Anterior cingulate cortex (tissue), 58 donors: Measurements from ENCODE around the gene KLC1.
A peak's percentile ranks its signal among the peaks of the same experiment; 100 is the strongest.

Experiments used
- DNase-seq, 58 donors: peaks; one replicate each; lab custom pipeline; 2025; lab: John Stamatoyannopoulos, UW

KLC1 gene

DNA sequence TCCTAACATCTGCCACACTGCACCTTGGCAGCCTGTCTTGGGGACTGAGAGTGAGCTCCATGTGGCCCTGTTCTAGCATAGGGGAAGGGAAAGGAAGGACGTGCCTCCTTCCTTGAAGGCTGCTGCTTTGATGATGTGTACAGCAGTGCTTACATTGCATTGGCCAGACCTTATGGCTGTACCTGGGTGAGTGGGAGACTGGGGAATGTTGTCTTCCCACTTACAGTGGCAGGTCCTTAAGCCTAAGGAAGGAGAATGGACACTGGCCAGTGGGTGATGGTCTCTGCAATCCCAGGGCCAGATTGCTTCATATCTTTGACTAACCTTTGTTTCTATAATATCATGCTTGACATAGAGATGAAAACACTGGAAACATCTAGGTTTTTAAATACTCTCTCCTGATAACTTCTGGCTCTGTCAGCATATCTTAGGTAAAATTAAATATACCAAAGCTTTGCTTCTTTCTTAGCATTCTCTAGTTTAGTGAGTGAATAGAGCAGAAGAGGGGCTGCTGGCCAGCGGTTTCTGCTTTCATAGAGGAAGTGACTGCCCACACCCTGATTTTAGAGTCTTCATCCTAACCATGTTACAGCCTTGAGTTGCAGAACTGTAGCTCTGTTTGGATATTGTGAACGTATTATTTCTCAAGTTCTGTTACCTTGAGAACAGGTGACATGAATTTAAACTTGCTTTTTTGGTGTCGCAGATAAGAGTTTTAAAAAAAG lies 27.2 kb downstream of the KLC1 start:
- no peak for DNase-seq

- DNase-seq = no peak
These were observed 27.7 kb downstream of the KLC1 start for GRCh38 chr14:103656756-103657133.

DNA sequence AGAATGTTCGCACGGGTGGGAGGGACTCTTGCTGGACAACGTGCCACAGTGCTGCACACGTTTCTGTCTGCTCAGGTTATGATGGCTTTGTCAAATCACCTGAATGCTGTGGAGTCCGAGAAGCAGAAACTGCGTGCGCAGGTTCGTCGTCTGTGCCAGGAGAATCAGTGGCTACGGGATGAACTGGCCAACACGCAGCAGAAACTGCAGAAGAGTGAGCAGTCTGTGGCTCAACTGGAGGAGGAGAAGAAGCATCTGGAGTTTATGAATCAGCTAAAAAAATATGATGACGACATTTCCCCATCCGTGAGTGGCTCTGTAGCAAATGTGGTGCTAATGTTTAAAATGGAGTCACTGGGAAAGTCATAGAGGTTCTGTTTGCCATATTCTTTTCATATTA lies 28.5 kb downstream of the KLC1 start:
- DNase-seq = peak in 10 of 58 donors; percentile 8 to 46 (median 18)

- DNase-seq = no peak
These were observed 30.6 kb downstream of the KLC1 start for GRCh38 chr14:103659631-103660030.

GRCh38 chr14:103662029-103662428 lies 33.0 kb downstream of the KLC1 start:
- DNase-seq = no peak

GRCh38 chr14:103662591-103662990 lies 33.6 kb downstream of the KLC1 start:
- DNase-seq = no peak

- DNase-seq = no peak
These were observed 34.5 kb downstream of the KLC1 start for GRCh38 chr14:103663506-103663905.

DNA sequence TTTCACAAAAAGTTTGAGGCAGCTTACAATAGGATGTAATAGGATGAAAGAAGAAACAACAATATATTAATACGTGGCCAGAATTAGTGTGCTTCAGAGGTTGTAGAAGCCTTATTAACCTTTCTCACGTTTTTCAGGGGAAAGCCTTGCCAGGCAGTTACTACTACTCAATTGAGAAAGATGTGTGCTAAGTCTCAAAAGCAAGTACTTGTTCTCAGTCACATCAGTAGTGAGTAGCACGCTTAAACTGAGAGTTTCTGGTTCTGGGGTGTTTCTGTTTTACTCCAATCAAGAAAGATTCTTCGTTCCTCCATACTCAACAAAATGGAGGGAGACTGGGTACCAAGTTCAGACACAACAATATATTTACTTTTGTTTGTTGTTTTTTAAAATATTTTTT lies 38.7 kb downstream of the KLC1 start:
- no peak for DNase-seq

- DNase-seq = no peak
These were observed 39.1 kb downstream of the KLC1 start for GRCh38 chr14:103668117-103668516.

DNA sequence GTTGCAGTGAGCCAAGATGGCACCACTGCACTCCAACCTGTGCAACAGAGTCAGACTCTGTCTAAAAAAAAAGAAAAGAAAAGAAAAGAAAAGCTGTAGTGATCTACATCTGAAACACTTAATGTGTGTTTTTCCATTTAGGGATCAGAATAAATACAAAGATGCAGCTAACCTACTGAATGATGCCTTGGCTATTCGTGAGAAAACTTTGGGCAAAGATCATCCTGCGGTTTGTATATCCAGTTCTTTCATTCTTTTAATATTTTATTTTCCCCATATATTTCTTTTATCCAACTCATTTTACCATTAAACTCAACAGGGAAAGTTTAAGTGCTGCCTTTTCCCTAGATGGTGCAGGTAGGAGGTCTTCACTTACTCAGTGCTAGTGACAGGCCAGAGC lies 40.4 kb downstream of the KLC1 start:
- no peak for DNase-seq

DNA sequence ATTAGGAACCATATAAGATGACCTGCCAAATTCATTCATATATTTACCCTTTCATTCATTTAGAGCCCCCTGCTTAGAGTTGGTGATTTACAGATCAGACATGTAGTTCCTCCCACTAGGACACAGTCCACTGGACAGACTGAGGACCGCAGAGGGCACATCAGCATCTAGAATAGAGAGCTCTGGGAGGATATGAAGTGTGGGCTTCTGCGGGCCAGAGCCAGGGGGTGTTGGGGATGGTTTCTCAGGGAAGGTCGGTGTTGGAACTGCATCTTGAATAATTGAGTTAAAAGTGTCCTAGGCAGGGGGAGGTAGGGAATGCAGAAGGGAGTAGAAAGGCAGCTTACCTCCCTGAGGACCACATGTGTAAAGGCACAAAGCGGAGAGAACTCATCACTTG lies 42.9 kb downstream of the KLC1 start:
- DNase-seq = no peak

DNA sequence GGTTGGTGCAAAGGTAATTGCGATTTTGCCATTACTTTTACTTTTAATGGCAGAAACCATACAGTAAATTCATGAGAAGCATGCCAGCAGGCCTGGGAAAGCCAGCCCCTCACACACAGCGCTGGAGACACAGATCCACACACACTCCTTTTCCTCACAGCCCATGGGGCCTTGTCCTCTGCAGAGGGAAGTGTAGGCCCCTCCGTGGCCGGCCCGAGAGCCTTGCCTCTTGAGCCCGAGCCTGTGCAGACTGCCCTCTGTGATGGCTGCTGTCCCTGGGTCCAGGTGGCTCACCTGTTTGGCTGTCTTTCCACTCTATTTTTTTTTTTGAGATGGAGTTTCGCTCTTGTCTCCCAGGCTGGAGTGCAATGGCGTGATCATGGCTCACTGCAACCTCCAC lies 46.9 kb downstream of the KLC1 start:
- no peak for DNase-seq

DNA sequence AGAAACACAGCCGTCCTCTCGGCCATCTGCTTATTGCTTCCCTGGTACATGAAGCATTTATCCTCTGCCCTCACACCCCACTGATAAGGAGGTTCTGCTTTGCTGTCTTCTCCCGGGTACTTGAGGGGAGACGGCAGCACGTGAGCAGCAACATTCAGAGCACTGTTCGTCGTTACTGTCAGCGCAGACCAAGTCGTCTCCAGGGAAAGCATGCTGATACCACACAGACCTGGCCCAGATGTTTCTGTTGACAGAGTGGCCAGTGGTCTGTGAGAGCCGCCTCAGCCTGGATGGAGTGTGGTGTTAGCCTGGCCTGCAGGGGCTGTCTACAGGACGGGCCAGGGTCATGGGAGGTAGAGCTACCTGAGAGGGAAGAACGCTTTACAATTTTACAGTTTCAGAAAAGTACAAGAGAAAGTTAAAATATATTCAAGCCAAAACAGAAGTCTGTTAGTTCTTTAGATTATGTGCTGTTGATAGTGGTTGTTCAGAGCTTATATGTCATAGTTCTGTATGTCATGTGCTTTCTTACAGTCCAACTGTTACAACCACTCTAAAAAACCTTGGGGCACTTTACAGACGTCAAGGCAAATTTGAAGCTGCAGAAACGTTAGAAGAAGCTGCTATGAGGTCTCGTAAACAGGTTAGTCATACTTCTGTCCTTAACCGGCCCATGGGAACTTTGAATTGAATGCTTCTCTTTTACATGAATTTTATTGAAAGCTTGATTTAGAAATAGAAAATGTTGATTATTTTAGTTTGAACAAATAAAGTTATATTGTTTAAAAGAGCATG lies 48.1 kb downstream of the KLC1 start:
- no peak for DNase-seq

DNA sequence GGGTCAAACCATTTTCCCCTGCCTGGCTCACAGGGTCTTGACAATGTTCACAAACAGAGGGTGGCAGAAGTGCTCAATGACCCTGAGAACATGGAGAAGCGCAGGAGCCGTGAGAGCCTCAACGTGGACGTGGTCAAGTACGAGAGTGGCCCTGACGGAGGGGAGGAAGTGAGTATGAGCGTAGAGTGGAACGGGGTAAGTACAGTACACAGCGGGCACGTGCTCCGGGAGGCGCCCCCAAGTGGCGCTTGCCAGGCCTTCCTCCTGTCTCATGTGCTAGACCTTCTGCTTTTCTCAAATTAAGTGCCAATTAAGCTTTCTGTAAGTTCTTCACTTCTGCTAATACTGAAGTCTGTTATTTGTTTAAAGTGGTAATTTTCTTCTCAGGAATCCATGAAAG lies 50.3 kb downstream of the KLC1 start:
- peak in 2 of 58 donors; percentile 25 to 38 for DNase-seq

GRCh38 chr14:103680491-103681231 lies 51.6 kb downstream of the KLC1 start:
- DNase-seq = no peak

DNA sequence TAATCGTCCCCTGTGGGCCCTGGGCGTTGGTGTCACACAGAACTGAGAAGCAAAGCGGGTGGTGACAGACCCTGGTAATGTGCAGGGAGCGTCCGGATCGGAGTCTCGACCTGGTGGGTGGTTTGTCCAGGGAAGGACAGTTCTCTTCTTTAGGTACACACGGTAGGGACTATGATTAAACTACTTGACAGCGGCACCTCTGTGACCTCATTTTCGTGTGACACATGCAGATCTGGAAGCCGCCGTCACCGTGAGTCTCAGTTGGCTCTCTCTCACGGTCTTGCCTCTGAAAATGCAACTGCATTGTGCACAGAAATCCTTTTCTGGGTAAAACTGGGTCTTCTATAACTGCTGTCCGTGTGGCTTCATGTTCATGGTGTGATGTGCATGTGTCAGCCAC lies 54.1 kb downstream of the KLC1 start:
- no peak for DNase-seq

- peak in 1 of 58 donors; percentile 32 for DNase-seq
These were observed 55.5 kb downstream of the KLC1 start for GRCh38 chr14:103684471-103684870.

GRCh38 chr14:103684871-103685270 lies 55.9 kb downstream of the KLC1 start:
- DNase-seq = no peak

GRCh38 chr14:103685276-103686211 lies 56.5 kb downstream of the KLC1 start:
- no peak for DNase-seq

- no peak for DNase-seq
These were observed 57.9 kb downstream of the KLC1 start for GRCh38 chr14:103686831-103687485.
